ENCODE data around the gene POC1B. TPM values are rescaled to one million over a fixed set of nuclear protein-coding genes. Genes with fewer than 3 reads are reported as not detected.

The POC1B gene
- total RNA-seq, 2 donors from 2014 or later = 10.9 to 32.6 TPM

DNA sequence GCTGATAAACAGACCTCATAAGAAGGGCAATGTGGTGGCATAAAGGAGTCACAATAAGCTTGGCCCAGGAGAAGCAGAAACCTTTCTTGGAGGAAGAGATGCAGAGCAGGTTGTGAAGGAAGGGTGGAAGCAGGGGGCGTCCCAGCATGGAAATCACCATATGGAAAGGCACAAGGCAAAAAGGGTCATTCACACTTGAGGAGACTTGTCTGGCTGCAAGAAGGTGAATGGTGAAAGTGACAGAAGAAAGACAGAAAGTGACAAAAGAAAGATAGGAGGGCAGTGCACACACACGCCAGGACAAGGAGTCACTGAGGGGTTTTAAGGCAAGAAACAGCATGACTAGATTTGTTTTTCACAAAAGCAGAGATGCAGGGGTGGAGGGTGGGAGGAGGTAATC, 39.6 kb downstream of the POC1B start:
- no peaks in the 10 kb centered on the region for H3K9me3 ChIP-seq
- intact Hi-C loops (cut with DNase I) = no loop called here
- TF ChIP-seq POLR2A (IDR thresholded peaks at IDR 0.05) (no peak), CTCF (IDR thresholded peaks at IDR 0.05) (no peak)
- H3K36me3 ChIP-seq (replicated peaks in 1 of 2; ENCODE audit: insufficient read depth in 1 of 2, low read depth in 2 of 2) = no peaks in the 10 kb centered on the region
- no peak overlapping the region for H3K27ac ChIP-seq
- 89 to 98% methylated on average over 2 of the region's 2 CpGs for WGBS, 2 donors
- H3K27me3 ChIP-seq = no peaks in the 10 kb centered on the region
- no peak for DNase-seq
- ATAC-seq = no peak
- H3K4me3 ChIP-seq = no peak overlapping the region
- H3K4me1 ChIP-seq = no peaks in the 10 kb centered on the region

GRCh38 chr12:89484470-89484869, 41.4 kb downstream of the POC1B start:
- Histone ChIP-seq H3K4me1 (no peaks in the 10 kb centered on the region), H3K27me3 (no peaks in the 10 kb centered on the region), H3K4me3 (no peak overlapping the region), H3K9me3 (no peaks in the 10 kb centered on the region), H3K27ac (no peak overlapping the region), H3K36me3 (replicated peaks in 1 of 2; ENCODE audit: insufficient read depth in 1 of 2, low read depth in 2 of 2) (no peaks in the 10 kb centered on the region)
- TF ChIP-seq POLR2A (IDR thresholded peaks at IDR 0.05) (no peak), CTCF (IDR thresholded peaks at IDR 0.05) (no peak)
- DNase-seq (no peak), ATAC-seq (no peak)
- 50 to 64% methylated on average over 1 of the region's 1 CpG for WGBS, 2 donors
- intact Hi-C loops (cut with DNase I) = no loop called here

GRCh38 chr12:89481213-89481914, 44.5 kb downstream of the POC1B start:
- Histone ChIP-seq H3K9me3 (no peaks in the 10 kb centered on the region), H3K27me3 (no peaks in the 10 kb centered on the region), H3K36me3 (replicated peaks in 1 of 2; ENCODE audit: insufficient read depth in 1 of 2, low read depth in 2 of 2) (no peaks in the 10 kb centered on the region), H3K27ac (no peak overlapping the region), H3K4me1 (no peaks in the 10 kb centered on the region), H3K4me3 (no peak overlapping the region)
- no peak for TF ChIP-seq POLR2A (IDR thresholded peaks at IDR 0.05)
- TF ChIP-seq CTCF (IDR thresholded peaks at IDR 0.05) = no peak
- intact Hi-C loops (cut with DNase I) = no loop called here
- DNase-seq (no peak), ATAC-seq (no peak)
- whole genome bisulfite sequencing, 2 donors = 82 to 91% methylated on average over 2 of the region's 2 CpGs

DNA sequence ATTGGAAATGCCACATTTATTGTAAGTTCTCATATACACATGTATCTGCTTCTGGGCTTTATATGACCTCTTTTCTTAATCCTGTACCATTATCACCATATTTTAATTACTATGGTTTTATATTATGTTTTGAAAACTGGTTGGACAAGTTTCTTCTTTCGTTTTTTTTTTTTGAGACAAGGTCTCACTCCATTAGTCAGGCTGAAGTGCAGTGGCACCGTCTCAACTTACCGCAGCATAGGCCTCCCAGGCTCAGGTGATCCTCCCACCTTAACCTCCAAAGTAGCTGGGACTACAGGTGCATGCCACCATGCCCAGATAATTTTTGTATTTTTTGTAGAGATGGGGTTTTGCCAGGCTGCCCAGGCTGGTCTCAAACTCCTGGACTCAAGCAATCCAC, 45.9 kb downstream of the POC1B start:
- intact Hi-C loops (cut with DNase I) = no loop called here
- Histone ChIP-seq H3K36me3 (replicated peaks in 1 of 2; ENCODE audit: insufficient read depth in 1 of 2, low read depth in 2 of 2) (no peaks in the 10 kb centered on the region), H3K4me1 (no peaks in the 10 kb centered on the region), H3K9me3 (no peaks in the 10 kb centered on the region), H3K4me3 (no peak overlapping the region), H3K27ac (no peak overlapping the region), H3K27me3 (no peaks in the 10 kb centered on the region)
- DNase-seq (no peak), ATAC-seq (no peak)
- WGBS, 2 donors = 45 to 67% methylated on average over 3 of the region's 3 CpGs
- no peak for TF ChIP-seq CTCF (IDR thresholded peaks at IDR 0.05)
- no peak for TF ChIP-seq POLR2A (IDR thresholded peaks at IDR 0.05)

GRCh38 chr12:89477633-89478279, 48.1 kb downstream of the POC1B start:
- intact Hi-C loops (cut with DNase I) = no loop called here
- WGBS, 2 donors = 92 to 94% methylated on average over 8 of the region's 8 CpGs
- no peaks in the 10 kb centered on the region for H3K9me3 ChIP-seq

More at GRCh38 chr12:89477633-89478279, 48.1 kb downstream of the POC1B start:
- no peaks in the 10 kb centered on the region for H3K36me3 ChIP-seq (replicated peaks in 1 of 2; ENCODE audit: insufficient read depth in 1 of 2, low read depth in 2 of 2)
- no peaks in the 10 kb centered on the region for H3K4me1 ChIP-seq
- DNase-seq (no peak), ATAC-seq (no peak)
- no peaks in the 10 kb centered on the region for H3K27me3 ChIP-seq
- H3K27ac ChIP-seq = no peak overlapping the region
- no peak overlapping the region for H3K4me3 ChIP-seq
- TF ChIP-seq CTCF (IDR thresholded peaks at IDR 0.05) (no peak), POLR2A (IDR thresholded peaks at IDR 0.05) (no peak)

Data from body of pancreas (tissue), 4 donors.